Neural progenitor cell (in vitro differentiated cells): ENCODE data around the gene SHC3. TPM values are rescaled to one million over a fixed set of nuclear protein-coding genes. Genes with fewer than 3 reads are reported as not detected.

Experiments
- DNase-seq: peaks from one replicate; pipeline ENCODE4 v3.0.0-alpha.2; 2016; ENCODE audit warnings: low spot score
- H2AFZ ChIP-seq: fragments of 200-600 bp; sonication (generic); replicated peaks from 2 replicates; pipeline ENCODE4 v1.6.1; 2016; ENCODE audit warnings: antibody characterized with exemption
- H3F3A ChIP-seq: fragments of 200-600 bp; sonication (generic); 2 replicates; pipeline ENCODE4 v1.6.1; 2016; ENCODE audit warnings: antibody characterized with exemption, low read depth
- H3K27ac ChIP-seq: fragments of 200-600 bp; sonication (generic); 2 replicates; pipeline ENCODE4 v1.5.1; 2016; ENCODE audit warnings: mild to moderate bottlenecking
- H3K27me3 ChIP-seq: fragments of 200-600 bp; sonication (generic); 2 replicates; pipeline ENCODE4 v1.6.1; 2016; ENCODE audit warnings: mild to moderate bottlenecking, moderate library complexity
- H3K36me3 ChIP-seq: fragments of 200-600 bp; sonication (generic); 2 replicates; pipeline ENCODE4 v1.5.1; 2016
- H3K4me1 ChIP-seq: fragments of 200-600 bp; sonication (generic); 2 replicates; pipeline ENCODE4 v1.6.1; 2016; ENCODE audit warnings: mixed run types
- H3K4me2 ChIP-seq: fragments of 200-600 bp; sonication (generic); 2 replicates; pipeline ENCODE4 v1.6.1; 2016
- H3K4me3 ChIP-seq: fragments of 200-600 bp; sonication (generic); 2 replicates; pipeline ENCODE4 v1.5.1; 2016
- H3K79me2 ChIP-seq: fragments of 200-600 bp; sonication (generic); 2 replicates; pipeline ENCODE4 v1.6.1; 2016; ENCODE audit warnings: low read depth
- H3K9ac ChIP-seq: fragments of 200-600 bp; sonication (generic); 2 replicates; pipeline ENCODE4 v1.6.1; 2016
- H3K9me3 ChIP-seq: fragments of 200-600 bp; sonication (generic); 2 replicates; pipeline ENCODE4 v1.5.1; 2016; ENCODE audit warnings: low read depth
- H4K20me1 ChIP-seq: fragments of 200-600 bp; sonication (generic); 2 replicates; pipeline ENCODE4 v1.6.1; 2016; ENCODE audit warnings: low read depth
- H3K27ac Mint-ChIP-seq: 3 replicates; pipeline ENCODE4 v1.8.0; 2021; ENCODE audit warnings: mixed read lengths
- H3K27me3 Mint-ChIP-seq: 2 replicates; pipeline ENCODE4 v1.8.0; 2022; ENCODE audit warnings: low read depth, mild to moderate bottlenecking, inconsistent platforms, moderate library complexity, mixed read lengths; ENCODE audit not compliant: insufficient read depth
- H3K36me3 Mint-ChIP-seq: 3 replicates; pipeline ENCODE4 v1.8.0; 2021; ENCODE audit warnings: mixed read lengths
- H3K4me1 Mint-ChIP-seq: 3 replicates; pipeline ENCODE4 v1.8.0; 2021; ENCODE audit warnings: mixed read lengths
- H3K4me3 Mint-ChIP-seq: 3 replicates; pipeline ENCODE4 v1.8.0; 2021; ENCODE audit warnings: mild to moderate bottlenecking, moderate library complexity, mixed read lengths
- H3K9me3 Mint-ChIP-seq: 3 replicates; pipeline ENCODE4 v1.8.0; 2020; ENCODE audit warnings: mixed read lengths
- EZH2 ChIP-seq: fragments of 200-600 bp; sonication (generic); IDR thresholded peaks from 2 replicates; pipeline ENCODE4 v1.6.1; 2017; ENCODE audit warnings: antibody characterized with exemption, mild to moderate bottlenecking, moderate library complexity
- EZH2phosphoT487 ChIP-seq: fragments of 200-600 bp; sonication (generic); IDR thresholded peaks from 2 replicates; pipeline ENCODE4 v1.6.1; 2017; ENCODE audit warnings: antibody characterized with exemption
- total RNA-seq: library from RNA; depleted of rRNA; stranded (reverse); fragments of >200 nt; gene quantifications from 2 replicates; pipeline ENCODE4 v1.2.3, GENCODE V29; 2015; ENCODE audit warnings: low replicate concordance
- TF ChIP-seq, protein P1 (sequence below): fragments of 200-600 bp; sonication (generic); IDR thresholded peaks from 2 replicates; pipeline ENCODE4 v1.5.1; 2017; ENCODE audit warnings: antibody characterized with exemption, mild to moderate bottlenecking

SHC3 gene
- total RNA-seq, 1 donor from 2014 or later, result 0.64 TPM

DNA sequence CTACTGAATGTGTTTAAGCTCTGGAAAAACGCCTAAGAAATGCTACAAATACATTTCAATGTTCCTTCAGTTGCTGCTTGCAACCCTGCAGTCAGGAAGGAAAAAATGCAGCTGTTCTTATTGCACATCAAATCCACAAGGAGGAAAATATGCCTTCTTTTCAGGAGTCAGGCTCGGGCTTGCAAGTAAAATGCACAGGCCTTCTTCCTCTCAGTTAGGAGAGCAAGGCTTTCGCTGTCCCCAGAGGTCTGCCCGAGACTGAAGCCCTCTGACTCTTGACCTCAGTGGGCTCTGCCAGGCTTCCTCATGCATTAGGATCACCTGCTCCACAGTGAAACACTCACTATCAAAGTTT is 899 bp upstream of the SHC3 start:
- Mint-ChIP-seq H3K9me3 (no peaks in the 10 kb centered on the region), H3K4me1 (peaks cover 67% of the 10 kb centered on the region), H3K27ac (peak overlapping the region; percentile 99), H3K4me3 (peak overlapping the region; percentile 88), H3K27me3 (peaks cover 2% of the 10 kb centered on the region), H3K36me3 (no peaks in the 10 kb centered on the region)
- TF ChIP-seq, protein P1, sequence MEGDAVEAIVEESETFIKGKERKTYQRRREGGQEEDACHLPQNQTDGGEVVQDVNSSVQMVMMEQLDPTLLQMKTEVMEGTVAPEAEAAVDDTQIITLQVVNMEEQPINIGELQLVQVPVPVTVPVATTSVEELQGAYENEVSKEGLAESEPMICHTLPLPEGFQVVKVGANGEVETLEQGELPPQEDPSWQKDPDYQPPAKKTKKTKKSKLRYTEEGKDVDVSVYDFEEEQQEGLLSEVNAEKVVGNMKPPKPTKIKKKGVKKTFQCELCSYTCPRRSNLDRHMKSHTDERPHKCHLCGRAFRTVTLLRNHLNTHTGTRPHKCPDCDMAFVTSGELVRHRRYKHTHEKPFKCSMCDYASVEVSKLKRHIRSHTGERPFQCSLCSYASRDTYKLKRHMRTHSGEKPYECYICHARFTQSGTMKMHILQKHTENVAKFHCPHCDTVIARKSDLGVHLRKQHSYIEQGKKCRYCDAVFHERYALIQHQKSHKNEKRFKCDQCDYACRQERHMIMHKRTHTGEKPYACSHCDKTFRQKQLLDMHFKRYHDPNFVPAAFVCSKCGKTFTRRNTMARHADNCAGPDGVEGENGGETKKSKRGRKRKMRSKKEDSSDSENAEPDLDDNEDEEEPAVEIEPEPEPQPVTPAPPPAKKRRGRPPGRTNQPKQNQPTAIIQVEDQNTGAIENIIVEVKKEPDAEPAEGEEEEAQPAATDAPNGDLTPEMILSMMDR, result no peak
- no peak for TF ChIP-seq EZH2phosphoT487
- no peak for TF ChIP-seq EZH2
- H3K4me3 ChIP-seq, result peak overlapping the region; percentile 62
- H3K79me2 ChIP-seq, result no peaks in the 10 kb centered on the region
- H3K36me3 ChIP-seq, result no peaks in the 10 kb centered on the region
- H3K4me2 ChIP-seq, result peak overlapping the region; percentile 99
- H3F3A ChIP-seq, result peaks cover 30% of the 10 kb centered on the region
- H2AFZ ChIP-seq, result peak overlapping the region; percentile 70
- H3K4me1 ChIP-seq, result peaks cover 29% of the 10 kb centered on the region
- H3K27me3 ChIP-seq, result peaks cover 61% of the 10 kb centered on the region
- no peaks in the 10 kb centered on the region for H3K9me3 ChIP-seq
- no peak overlapping the region for H3K27ac ChIP-seq
- H4K20me1 ChIP-seq, result peaks cover 32% of the 10 kb centered on the region
- peak; percentile 38 for DNase-seq
- no peak overlapping the region for H3K9ac ChIP-seq

DNA sequence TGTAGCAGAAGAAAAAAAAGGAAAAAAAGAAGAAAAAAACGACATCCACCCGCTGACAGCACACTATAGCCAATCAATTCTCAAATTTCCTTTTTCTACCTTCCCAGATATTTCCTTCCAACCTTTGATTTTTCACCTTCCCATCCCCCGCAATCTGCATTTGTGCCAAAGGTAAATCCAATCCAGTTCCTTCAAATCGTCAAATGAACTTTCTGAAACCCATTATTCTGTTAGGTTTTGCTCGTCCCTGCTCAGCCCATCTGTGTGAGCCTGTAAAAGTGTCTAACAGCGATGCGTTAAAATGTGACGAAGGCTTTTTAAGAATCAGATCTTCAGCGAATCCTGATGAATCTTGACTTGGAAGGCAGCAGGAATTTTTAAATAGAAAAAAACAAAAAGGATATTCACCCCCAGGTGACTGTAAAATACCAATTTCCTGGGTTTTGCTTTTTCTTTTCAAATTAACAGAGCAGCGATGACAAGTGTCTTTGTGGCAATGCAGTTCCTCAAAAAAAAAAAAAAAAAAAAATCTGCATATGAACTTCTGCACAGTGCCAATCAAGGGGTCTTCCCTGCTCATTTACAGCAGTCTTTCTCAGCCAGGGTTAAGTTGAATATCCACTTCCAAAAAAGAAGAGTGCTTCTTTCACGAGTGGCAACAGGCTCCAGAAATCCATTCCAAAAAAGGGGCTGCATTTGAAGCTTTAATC is 367 bp upstream of the SHC3 start:
- H3K9me3 ChIP-seq, result no peaks in the 10 kb centered on the region
- Mint-ChIP-seq H3K27ac (peak overlapping the region; percentile 99), H3K4me3 (peak overlapping the region; percentile 88), H3K27me3 (peaks cover 2% of the 10 kb centered on the region), H3K36me3 (no peaks in the 10 kb centered on the region), H3K4me1 (peaks cover 72% of the 10 kb centered on the region), H3K9me3 (no peaks in the 10 kb centered on the region)
- no peaks in the 10 kb centered on the region for H3K36me3 ChIP-seq
- peak overlapping the region; percentile 62 for H3K4me3 ChIP-seq
- DNase-seq, result peak; percentile 12
- H3K4me2 ChIP-seq, result peak overlapping the region; percentile 99
- H2AFZ ChIP-seq, result no peak overlapping the region
- H3K27me3 ChIP-seq, result peaks cover 67% of the 10 kb centered on the region
- peaks cover 29% of the 10 kb centered on the region for H3K4me1 ChIP-seq
- H3F3A ChIP-seq, result peaks cover 30% of the 10 kb centered on the region
- peaks cover 32% of the 10 kb centered on the region for H4K20me1 ChIP-seq
- TF ChIP-seq, protein P1, result no peak
- TF ChIP-seq EZH2phosphoT487 (peak; percentile 61), EZH2 (peak; percentile 1)
- H3K9ac ChIP-seq, result no peak overlapping the region
- H3K79me2 ChIP-seq, result no peaks in the 10 kb centered on the region
- H3K27ac ChIP-seq, result no peak overlapping the region

DNA sequence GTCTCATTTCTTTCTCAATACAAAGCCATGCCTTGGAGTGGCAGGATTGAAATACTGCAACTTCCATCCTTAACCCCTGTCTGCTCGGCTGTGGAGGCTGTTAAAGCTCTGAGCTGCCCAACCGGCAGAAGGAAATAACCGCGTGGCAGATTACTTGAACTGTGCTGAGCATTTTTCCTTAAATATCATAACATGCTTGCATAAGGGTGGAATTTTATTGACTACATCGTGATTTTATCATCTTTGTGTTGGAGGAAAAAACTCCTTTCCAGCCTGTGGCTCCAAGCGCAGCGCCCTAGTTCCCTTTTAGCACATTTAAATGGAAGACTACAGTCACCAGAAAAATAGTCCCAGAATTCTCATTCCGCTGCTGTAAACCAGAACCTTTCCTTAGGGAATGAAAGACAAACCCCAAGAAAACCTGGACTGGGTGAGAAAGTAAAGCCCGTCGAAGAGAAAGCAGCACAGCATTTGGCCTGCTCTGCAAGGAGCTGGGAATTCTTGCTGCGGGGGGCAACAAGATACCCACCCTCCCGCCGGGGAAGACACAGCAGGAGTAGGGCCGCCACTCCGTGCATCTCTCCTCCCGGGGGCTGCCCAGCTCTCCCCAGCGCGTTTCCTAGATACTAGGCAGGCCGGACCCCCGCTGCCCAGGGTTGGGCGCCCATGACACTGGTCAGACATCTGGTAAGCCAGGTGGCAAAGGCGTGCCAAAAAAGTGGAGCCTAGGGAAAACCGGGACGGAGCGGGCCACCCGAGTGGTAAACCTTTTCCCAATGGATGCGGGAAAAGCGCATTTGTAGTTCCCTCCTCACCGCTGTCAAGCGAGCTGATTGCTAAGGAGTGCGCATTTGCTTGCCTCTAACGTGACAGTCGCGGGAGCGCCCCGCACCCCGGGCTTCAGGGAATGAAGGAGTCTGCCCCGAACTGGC is 1.3 kb downstream of the SHC3 start:
- peak overlapping the region; percentile 98 for H3K4me3 Mint-ChIP-seq
- Histone ChIP-seq H3K27ac (no peak overlapping the region), H3K4me3 (peak overlapping the region; percentile 62), H3K36me3 (no peaks in the 10 kb centered on the region), H3K4me1 (peaks cover 29% of the 10 kb centered on the region), H4K20me1 (peaks cover 32% of the 10 kb centered on the region), H3K79me2 (no peaks in the 10 kb centered on the region), H3K4me2 (peak overlapping the region; percentile 99), H2AFZ (no peak overlapping the region), H3K9ac (no peak overlapping the region), H3K27me3 (peaks cover 67% of the 10 kb centered on the region), H3K9me3 (no peaks in the 10 kb centered on the region), H3F3A (peaks cover 30% of the 10 kb centered on the region)
- H3K36me3 Mint-ChIP-seq, result peaks cover 5% of the 10 kb centered on the region
- peaks cover 3% of the 10 kb centered on the region for H3K9me3 Mint-ChIP-seq
- H3K27ac Mint-ChIP-seq, result peak overlapping the region; percentile 95
- peaks cover 76% of the 10 kb centered on the region for H3K4me1 Mint-ChIP-seq
- DNase-seq, result peak; percentile 68
- H3K27me3 Mint-ChIP-seq, result peaks cover 4% of the 10 kb centered on the region
- peak; percentile 92 for TF ChIP-seq EZH2phosphoT487
- peak; percentile 97 for TF ChIP-seq EZH2
- TF ChIP-seq, protein P1, result no peak
